WERI-Rb-1 (cell line): ENCODE measurements around the gene STARD9.

ENCODE experiments used
- DNase-seq: peaks from one replicate; pipeline ENCODE4 v3.0.0-alpha.2; 2020
- H3K27ac ChIP-seq: fragments of 250-450 bp; sonication (Bioruptor Pico); 2 replicates; pipeline ENCODE4 v1.5.1; 2020; ENCODE audit warnings: mild to moderate bottlenecking, moderate library complexity
- H3K27me3 ChIP-seq: fragments of 250-450 bp; sonication (Bioruptor Pico); 2 replicates; pipeline ENCODE4 v1.5.1; 2021; ENCODE audit warnings: mild to moderate bottlenecking, low read depth, moderate library complexity; ENCODE audit not compliant: insufficient read depth, severe bottlenecking
- H3K36me3 ChIP-seq: fragments of 250-450 bp; sonication (Bioruptor Pico); 2 replicates; pipeline ENCODE4 v1.5.1; 2020; ENCODE audit warnings: mild to moderate bottlenecking, moderate library complexity
- H3K4me3 ChIP-seq: 2 replicates; pipeline ENCODE4 v1.5.1; 2011; ENCODE audit warnings: low read depth, mild to moderate bottlenecking, control low read depth, low read length
- H3K9me3 ChIP-seq: fragments of 250-450 bp; sonication (Bioruptor Pico); 2 replicates; pipeline ENCODE4 v1.5.1; 2021; ENCODE audit warnings: mild to moderate bottlenecking, moderate library complexity; ENCODE audit not compliant: severe bottlenecking
- TF ChIP-seq, protein P1 (sequence below): IDR thresholded peaks from 2 replicates; pipeline ENCODE4 v1.5.1; 2011; ENCODE audit warnings: low read depth, mild to moderate bottlenecking, control low read depth, inconsistent platforms, low read length

Gene STARD9

DNA sequence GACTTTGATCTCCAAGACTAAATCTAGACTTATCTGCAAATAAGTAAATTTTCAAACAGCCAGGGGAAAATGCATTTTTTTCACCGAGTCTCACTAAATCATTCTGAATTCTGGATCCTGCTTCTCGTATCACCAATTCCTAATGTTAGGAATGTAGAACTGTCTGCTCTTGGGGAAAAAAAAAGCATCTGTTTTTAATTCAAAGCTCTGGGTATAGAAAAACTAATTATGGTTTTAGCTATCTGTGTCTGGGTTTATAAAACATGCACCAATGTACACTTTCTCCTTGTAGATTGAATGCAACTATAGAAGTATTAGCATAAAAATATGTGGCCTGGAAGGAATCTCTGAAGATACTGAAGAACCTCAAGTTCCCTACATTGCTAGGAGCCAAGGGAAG lies 166.3 kb downstream of the STARD9 start:
- no peak overlapping the region for H3K27ac ChIP-seq
- no peak for DNase-seq

DNA sequence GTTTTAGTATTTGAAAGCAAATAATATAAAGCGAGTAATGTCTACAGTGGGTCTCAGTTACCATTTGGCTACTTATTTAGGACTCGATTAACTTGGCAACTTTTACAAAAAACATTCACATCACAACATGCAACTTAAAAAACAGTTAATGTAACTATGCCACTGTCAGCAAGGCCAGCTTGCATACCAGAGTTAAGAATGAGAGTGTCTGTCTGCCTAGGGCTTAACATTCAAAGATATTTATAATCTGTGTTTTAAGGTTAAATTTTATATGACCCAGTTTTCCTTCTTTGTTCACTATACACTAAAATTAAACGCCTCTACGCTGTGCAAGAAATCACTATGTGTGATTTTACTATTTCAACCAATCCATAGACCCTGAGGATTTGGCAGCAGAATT lies 166.7 kb downstream of the STARD9 start:
- Histone ChIP-seq H3K4me3 (no peak overlapping the region), H3K27me3 (no peaks in the 10 kb centered on the region), H3K9me3 (no peaks in the 10 kb centered on the region), H3K27ac (no peak overlapping the region), H3K36me3 (0 out of 2 replicates have a peak, but pooled peaks cover 2% of the 10 kb centered on the region)
- no peak for DNase-seq
- TF ChIP-seq, protein P1, sequence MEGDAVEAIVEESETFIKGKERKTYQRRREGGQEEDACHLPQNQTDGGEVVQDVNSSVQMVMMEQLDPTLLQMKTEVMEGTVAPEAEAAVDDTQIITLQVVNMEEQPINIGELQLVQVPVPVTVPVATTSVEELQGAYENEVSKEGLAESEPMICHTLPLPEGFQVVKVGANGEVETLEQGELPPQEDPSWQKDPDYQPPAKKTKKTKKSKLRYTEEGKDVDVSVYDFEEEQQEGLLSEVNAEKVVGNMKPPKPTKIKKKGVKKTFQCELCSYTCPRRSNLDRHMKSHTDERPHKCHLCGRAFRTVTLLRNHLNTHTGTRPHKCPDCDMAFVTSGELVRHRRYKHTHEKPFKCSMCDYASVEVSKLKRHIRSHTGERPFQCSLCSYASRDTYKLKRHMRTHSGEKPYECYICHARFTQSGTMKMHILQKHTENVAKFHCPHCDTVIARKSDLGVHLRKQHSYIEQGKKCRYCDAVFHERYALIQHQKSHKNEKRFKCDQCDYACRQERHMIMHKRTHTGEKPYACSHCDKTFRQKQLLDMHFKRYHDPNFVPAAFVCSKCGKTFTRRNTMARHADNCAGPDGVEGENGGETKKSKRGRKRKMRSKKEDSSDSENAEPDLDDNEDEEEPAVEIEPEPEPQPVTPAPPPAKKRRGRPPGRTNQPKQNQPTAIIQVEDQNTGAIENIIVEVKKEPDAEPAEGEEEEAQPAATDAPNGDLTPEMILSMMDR = no peak

More for the DNA sequence above, 166.3 kb downstream of the STARD9 start:
- Histone ChIP-seq H3K36me3 (0 out of 2 replicates have a peak, but pooled peaks cover 2% of the 10 kb centered on the region), H3K4me3 (no peak overlapping the region), H3K9me3 (no peaks in the 10 kb centered on the region), H3K27me3 (no peaks in the 10 kb centered on the region)
- TF ChIP-seq, protein P1 = no peak

DNA sequence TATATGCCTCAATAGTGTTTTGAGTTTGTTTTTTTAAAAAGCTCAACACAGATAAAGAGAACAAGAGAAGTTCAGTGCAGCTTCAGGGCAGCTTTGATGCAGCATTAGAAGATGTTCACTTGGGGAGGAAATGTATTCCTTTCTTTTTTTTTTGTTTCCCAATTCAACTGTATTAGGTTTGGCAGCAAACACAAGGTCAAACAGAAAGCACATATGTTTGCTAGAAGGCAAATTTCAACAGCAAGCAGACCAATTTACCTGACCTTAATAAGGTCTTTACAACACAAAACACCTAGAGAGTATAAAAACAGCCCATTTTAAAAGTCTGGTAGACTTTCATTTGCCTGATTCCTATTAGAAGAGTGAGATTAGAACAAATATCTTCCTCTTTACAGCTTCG lies 168.8 kb downstream of the STARD9 start:
- Histone ChIP-seq H3K27ac (no peak overlapping the region), H3K36me3 (0 out of 2 replicates have a peak, but pooled peaks cover 2% of the 10 kb centered on the region), H3K9me3 (no peaks in the 10 kb centered on the region), H3K4me3 (no peak overlapping the region), H3K27me3 (no peaks in the 10 kb centered on the region)
- TF ChIP-seq, protein P1 = no peak
- no peak for DNase-seq

DNA sequence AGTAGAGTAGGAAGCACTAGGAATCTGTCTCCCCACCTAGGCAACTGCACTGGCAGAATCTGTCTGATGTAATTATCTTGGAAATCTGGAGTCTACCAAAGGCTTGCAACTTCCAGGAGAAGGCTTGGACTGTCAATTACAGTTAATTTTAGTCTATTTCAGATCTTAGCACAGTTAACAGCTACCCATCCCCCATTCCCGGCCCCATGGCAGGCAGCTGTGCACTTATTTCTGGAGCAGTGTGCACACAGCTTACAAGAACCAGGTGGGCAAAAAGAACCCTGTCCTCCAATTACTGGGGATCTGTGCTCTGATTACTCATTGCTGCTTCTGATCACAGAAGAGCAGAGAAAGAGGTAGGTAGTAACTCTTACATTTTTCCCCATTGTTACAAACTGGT lies 173.9 kb downstream of the STARD9 start:
- DNase-seq = no peak
- Histone ChIP-seq H3K27ac (no peak overlapping the region; the same call in 1 of the 2 replicates), H3K27me3 (no peaks in the 10 kb centered on the region), H3K36me3 (peaks cover 2% of the 10 kb centered on the region; the same call in 1 of the 2 replicates), H3K9me3 (peaks cover 2% of the 10 kb centered on the region), H3K4me3 (no peak overlapping the region)
- TF ChIP-seq, protein P1 = no peak

DNA sequence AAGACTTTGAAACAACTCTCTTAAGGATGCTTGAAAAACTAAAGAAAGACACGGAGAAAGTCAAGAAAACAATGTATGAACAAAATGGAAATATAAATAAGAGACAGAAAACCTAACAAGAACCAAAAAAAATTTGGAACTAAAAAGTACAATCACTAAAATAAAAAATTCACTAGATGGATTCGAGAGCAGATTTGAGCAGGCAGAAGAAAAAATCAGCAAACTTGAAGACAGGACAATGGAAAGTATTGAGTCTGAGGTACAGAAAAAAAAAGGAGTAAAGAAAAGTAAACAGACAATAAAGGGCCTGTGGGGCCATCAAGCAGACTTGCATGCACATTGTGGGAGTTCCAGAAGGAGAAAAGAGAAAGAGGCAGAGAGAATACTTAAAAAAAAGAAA lies 174.9 kb downstream of the STARD9 start:
- H3K9me3 ChIP-seq = peaks cover 2% of the 10 kb centered on the region
- H3K27me3 ChIP-seq = no peaks in the 10 kb centered on the region
- H3K36me3 ChIP-seq = peaks cover 2% of the 10 kb centered on the region; the same call in 1 of the 2 replicates
- H3K27ac ChIP-seq = no peak overlapping the region
- no peak for DNase-seq
- TF ChIP-seq, protein P1 = no peak
- no peak overlapping the region for H3K4me3 ChIP-seq

DNA sequence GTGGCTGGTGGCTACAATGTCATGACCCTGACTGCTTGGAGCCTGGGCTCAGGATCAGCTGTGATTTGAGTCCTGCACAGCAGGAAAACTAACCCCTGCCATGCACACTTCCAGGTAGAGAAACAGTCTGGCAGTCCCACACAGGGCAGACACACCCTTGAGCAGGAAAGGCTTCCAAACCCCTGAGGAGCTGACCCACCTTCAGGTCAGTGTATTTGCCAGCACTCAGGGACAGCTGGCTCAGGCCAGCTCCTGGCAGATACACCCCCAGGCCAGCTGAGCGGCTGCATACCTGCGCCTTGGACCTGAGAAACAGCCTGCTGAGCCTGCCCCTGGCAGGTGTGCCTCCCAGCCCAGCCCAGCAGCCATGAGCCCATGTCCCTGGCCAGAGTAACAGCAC lies 183.7 kb downstream of the STARD9 start:
- Histone ChIP-seq H3K36me3 (no peaks in the 10 kb centered on the region), H3K27ac (no peak overlapping the region), H3K4me3 (no peak overlapping the region), H3K9me3 (peaks cover 11% of the 10 kb centered on the region), H3K27me3 (no peaks in the 10 kb centered on the region)
- no peak for DNase-seq
- TF ChIP-seq, protein P1 = no peak
